ENCODE measurements around the gene ZIC4. TPM values are rescaled to one million over a fixed set of nuclear protein-coding genes. Genes with fewer than 3 reads are reported as not detected.

ZIC4 gene
- total RNA-seq, 1 experiment from 2014 or later = not detected

GRCh38 chr3:147419781-147420224, 13.5 kb upstream of the ZIC4 start:
- in situ Hi-C loops (cut with HindIII; ENCODE audit: low pct_unique_long_range_greater_than_20kb, low sequenced_read_pairs) = no loop called here
- DNase-seq (ENCODE audit: low read depth) = no peak

- no peak for DNase-seq (ENCODE audit: low read depth)
- in situ Hi-C loops (cut with HindIII; ENCODE audit: low pct_unique_long_range_greater_than_20kb, low sequenced_read_pairs) = no loop called here
Measured at GRCh38 chr3:147418808-147419701, 12.7 kb upstream of the ZIC4 start.

DNA sequence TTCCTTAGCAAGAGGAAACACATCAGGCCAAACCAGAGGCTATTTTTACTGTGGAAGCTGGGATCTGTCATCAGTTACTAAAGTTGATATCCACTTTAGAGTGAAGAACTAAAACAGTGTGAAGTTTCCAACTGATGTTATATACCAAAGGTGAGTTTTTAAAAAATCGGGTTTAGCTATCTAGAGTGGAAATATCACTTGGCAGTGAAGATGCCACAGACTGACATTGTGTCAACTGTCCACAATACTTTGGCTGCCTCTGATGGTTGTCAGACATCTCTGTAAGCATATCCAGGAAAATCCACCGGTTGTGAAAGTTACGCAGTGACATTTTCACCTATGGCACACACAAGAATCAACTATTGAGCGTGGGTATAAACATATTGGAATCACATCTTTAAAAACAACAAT, 12.0 kb upstream of the ZIC4 start:
- in situ Hi-C loops (cut with HindIII; ENCODE audit: low pct_unique_long_range_greater_than_20kb, low sequenced_read_pairs) = no loop called here
- DNase-seq (ENCODE audit: low read depth) = no peak

DNA sequence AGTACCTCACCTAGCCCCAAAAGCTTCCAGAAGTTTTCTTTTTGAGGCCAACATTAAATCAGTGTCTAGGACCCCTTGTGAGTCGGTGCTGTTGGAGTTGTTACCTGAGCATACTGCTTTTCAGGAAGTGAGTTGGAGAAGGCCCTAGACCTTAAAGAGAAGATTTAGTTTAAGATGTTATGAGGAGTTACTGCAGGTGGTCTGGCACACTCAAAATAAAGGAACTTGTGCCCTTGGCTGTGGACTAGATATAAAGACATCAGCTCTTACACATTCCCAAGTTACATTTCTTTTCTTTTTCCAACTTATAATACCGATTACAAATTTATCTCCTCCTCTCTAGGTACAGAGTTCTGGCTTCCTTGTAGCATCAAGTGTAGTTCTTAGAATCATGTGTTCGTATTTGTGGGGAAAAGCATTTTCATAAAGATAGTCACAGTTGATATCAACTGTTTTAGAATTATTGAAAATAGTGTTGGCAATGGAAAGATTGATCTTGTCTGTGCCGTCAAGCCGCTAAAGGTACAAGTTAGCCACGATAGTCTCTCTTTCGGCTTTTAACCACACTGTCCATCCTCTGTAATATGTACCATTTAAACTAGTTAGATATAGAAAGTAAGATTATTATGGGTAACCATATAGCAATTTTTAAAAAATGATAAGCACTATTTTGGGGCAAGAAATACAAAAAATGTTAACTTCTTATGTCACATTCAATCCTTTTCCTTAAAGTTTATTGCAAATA, 11.4 kb upstream of the ZIC4 start:
- in situ Hi-C loops (cut with HindIII; ENCODE audit: low pct_unique_long_range_greater_than_20kb, low sequenced_read_pairs) = no loop called here
- no peak for DNase-seq (ENCODE audit: low read depth)

- DNase-seq (ENCODE audit: low read depth) = no peak
- in situ Hi-C loops (cut with HindIII; ENCODE audit: low pct_unique_long_range_greater_than_20kb, low sequenced_read_pairs) = no loop called here
Measured at GRCh38 chr3:147416931-147417330, 10.6 kb upstream of the ZIC4 start.

GRCh38 chr3:147415874-147416273, 9.5 kb upstream of the ZIC4 start:
- no peak for DNase-seq (ENCODE audit: low read depth)
- in situ Hi-C loops (cut with HindIII; ENCODE audit: low pct_unique_long_range_greater_than_20kb, low sequenced_read_pairs) = no loop called here

GRCh38 chr3:147415286-147415685, 8.9 kb upstream of the ZIC4 start:
- in situ Hi-C loops (cut with HindIII; ENCODE audit: low pct_unique_long_range_greater_than_20kb, low sequenced_read_pairs) = no loop called here
- no peak for DNase-seq (ENCODE audit: low read depth)

DNA sequence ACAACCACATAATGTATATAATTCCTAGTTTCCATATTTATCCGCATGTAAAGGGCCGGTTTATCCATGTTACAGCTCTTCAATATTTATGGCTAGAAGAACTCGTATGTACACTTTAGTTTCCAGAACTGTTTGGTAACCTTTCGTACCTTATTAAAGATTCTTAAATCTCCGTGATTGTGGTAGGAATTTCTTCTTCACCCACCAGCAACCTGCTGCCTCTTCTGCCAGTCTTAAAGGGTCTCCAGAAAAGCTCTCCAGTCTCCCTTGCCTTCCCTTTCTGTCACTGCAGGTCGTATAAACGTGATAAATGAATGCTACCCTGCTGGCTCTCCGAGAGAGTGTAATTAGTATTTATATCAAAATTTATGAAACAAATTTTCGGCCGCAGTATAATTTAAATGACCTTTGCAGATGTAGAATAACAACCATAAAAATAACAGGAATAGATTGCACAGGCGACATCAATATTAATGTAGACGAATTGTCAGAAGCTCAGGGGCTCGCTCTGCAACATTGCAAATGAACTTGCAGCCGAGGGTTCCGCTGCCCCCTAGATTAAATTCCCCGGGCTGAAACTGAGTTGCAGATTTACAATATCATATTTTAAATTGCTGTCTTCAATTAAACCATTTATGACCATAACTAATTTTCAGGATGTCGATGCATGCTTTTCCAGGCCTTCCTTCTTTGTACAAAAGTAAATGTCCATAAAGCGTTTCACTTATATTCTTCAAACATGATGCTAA, 8.2 kb upstream of the ZIC4 start:
- no peak for DNase-seq (ENCODE audit: low read depth)
- in situ Hi-C loops (cut with HindIII; ENCODE audit: low pct_unique_long_range_greater_than_20kb, low sequenced_read_pairs) = no loop called here

DNA sequence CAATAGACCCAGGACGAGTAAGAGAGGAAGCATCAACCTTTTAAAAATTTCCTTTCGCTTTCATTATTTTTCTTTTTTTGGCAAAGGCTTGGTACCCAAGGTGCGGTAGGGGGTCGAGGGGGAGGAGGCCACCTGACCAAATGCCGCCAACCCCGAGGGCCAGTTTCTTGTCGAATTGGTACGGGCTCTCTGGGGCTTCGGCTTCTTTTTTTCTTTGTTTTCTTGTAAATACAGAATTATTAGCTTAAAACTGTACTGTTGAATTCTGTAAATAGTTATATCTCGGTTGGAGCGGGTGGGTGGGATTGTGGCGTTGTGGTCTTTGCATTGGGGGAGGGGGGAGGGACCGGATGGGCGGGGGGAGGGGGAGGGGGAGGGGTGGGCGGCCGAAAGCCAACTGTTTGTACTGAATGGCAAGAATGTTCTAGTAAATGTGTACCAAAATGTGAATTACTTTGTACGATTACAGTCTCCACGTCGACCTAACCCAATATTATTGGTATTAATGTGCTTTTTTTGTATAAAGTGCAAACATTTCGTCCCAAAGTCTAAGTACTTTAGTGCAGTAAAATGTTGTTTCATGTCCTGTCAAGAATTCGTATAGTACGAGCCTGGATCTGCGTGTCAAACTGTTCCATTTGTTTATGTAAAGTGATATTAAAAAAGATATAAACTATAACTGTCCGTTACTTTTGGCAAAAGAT, 7.5 kb upstream of the ZIC4 start:
- no peak for DNase-seq (ENCODE audit: low read depth)
- in situ Hi-C loops (cut with HindIII; ENCODE audit: low pct_unique_long_range_greater_than_20kb, low sequenced_read_pairs) = no loop called here

GRCh38 chr3:147412917-147413685, 6.8 kb upstream of the ZIC4 start:
- in situ Hi-C loops (cut with HindIII; ENCODE audit: low pct_unique_long_range_greater_than_20kb, low sequenced_read_pairs) = no loop called here
- DNase-seq (ENCODE audit: low read depth) = no peak

DNA sequence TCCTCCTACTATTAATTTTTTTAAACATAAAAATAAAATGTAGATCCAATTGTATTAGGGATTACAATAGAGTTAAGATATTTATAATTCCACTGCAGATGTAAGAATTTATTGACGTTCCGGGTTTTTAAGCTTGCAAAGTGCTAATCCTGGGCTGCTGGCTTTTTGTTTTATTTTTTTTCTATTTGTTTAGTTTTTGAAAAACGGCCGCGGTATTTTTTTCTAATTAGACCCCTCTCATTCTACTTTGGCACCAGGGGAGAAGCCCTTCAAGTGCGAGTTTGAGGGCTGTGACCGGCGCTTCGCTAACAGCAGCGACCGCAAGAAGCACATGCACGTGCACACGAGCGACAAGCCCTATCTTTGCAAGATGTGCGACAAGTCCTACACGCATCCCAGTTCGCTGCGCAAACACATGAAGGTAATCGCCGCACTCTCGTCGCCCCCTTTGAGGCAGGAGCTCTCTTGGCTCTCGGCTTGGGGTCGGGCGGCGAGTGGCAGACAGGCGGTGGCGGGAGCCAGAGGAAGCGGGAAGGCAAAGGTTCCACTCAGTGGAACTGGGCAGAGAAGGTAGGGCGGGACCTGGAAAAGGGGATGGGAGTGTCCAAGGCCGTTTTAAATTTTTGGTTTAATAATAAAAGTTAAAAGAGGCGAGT, 6.0 kb upstream of the ZIC4 start:
- DNase-seq (ENCODE audit: low read depth) = no peak
- in situ Hi-C loops (cut with HindIII; ENCODE audit: low pct_unique_long_range_greater_than_20kb, low sequenced_read_pairs) = no loop called here

DNA sequence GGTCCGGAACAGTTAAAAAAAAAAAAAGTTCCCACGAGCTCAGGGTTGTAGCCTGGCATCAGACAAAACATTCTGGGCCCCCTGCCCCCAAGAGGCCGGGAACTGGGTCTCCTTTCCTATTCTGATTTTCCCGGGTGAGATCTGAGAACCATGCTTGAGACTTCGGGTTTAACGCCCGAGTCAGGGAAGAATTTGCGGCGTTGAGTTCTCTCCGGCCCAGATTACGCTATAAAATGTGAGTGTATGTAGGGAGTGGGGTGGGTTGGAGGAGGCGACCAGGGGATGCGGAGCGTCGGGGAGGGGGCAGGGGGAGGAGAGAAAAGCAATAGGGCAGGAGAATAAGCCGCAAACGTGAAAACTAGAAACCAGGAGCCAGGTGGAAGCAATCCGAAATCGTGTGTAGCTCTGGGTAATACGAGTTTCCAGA, 5.5 kb upstream of the ZIC4 start:
- DNase-seq (ENCODE audit: low read depth) = no peak
- in situ Hi-C loops (cut with HindIII; ENCODE audit: low pct_unique_long_range_greater_than_20kb, low sequenced_read_pairs) = no loop called here

GRCh38 chr3:147411238-147411814, 5.0 kb upstream of the ZIC4 start:
- in situ Hi-C loops (cut with HindIII; ENCODE audit: low pct_unique_long_range_greater_than_20kb, low sequenced_read_pairs) = no loop called here
- DNase-seq (ENCODE audit: low read depth) = no peak

- DNase-seq (ENCODE audit: low read depth) = no peak
- in situ Hi-C loops (cut with HindIII; ENCODE audit: low pct_unique_long_range_greater_than_20kb, low sequenced_read_pairs) = no loop called here
Measured at GRCh38 chr3:147410526-147411237, 4.3 kb upstream of the ZIC4 start.

DNA sequence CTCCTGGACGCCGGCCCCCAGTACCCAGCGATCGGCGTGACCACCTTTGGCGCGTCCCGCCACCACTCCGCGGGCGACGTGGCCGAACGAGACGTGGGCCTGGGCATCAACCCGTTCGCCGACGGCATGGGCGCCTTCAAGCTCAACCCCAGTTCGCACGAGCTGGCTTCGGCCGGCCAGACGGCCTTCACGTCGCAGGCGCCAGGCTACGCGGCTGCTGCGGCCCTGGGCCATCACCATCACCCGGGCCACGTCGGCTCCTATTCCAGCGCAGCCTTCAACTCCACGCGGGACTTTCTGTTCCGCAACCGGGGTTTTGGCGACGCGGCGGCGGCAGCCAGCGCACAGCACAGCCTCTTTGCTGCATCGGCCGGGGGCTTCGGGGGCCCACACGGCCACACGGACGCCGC, 3.8 kb upstream of the ZIC4 start:
- in situ Hi-C loops (cut with HindIII; ENCODE audit: low pct_unique_long_range_greater_than_20kb, low sequenced_read_pairs) = no loop called here

More for the DNA sequence above, 3.8 kb upstream of the ZIC4 start:
- no peak for DNase-seq (ENCODE audit: low read depth)

All from Caki2 (cell line).